ENCODE data around the gene CEP250.

DNA sequence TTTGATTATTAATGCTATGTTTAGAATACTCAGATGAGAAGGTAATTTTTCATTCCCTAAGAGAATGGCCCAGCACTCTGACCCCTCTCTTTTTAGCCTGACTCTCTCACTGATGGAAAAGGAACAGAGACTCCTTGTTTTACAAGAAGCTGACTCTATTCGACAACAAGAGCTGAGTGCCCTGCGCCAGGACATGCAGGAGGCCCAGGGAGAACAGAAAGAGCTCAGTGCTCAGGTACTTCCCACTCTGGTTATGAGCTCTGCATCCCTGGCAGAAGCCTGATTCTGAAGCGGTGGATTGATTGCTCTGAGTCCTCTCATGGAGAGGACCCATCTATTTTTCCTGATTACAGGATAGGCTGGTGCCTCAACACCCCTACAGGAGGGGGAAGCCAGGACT lies 41.1 kb downstream of the CEP250 start:
- TF ChIP-seq, protein P1, sequence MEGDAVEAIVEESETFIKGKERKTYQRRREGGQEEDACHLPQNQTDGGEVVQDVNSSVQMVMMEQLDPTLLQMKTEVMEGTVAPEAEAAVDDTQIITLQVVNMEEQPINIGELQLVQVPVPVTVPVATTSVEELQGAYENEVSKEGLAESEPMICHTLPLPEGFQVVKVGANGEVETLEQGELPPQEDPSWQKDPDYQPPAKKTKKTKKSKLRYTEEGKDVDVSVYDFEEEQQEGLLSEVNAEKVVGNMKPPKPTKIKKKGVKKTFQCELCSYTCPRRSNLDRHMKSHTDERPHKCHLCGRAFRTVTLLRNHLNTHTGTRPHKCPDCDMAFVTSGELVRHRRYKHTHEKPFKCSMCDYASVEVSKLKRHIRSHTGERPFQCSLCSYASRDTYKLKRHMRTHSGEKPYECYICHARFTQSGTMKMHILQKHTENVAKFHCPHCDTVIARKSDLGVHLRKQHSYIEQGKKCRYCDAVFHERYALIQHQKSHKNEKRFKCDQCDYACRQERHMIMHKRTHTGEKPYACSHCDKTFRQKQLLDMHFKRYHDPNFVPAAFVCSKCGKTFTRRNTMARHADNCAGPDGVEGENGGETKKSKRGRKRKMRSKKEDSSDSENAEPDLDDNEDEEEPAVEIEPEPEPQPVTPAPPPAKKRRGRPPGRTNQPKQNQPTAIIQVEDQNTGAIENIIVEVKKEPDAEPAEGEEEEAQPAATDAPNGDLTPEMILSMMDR (IDR thresholded peaks at IDR 0.05; ENCODE audit: insufficient read depth, low read length), result no peak
- TF ChIP-seq POLR2AphosphoS5 (IDR thresholded peaks at IDR 0.05; ENCODE audit: low read depth) (no peak), GABPA (IDR thresholded peaks at IDR 0.05; ENCODE audit: low read depth) (no peak), SPI1 (IDR thresholded peaks at IDR 0.05; ENCODE audit: borderline replicate concordance, low read depth) (no peak), REST (IDR thresholded peaks at IDR 0.05; ENCODE audit: insufficient replicate concordance, low read depth) (no peak)

Data from HL-60 (cell line).